Caki2 (cell line): Measurements from ENCODE around the gene ATRN. TPM values are rescaled to one million over a fixed set of nuclear protein-coding genes. Genes with fewer than 3 reads are reported as not detected.

Experiments used
- DNase-seq: peaks from one replicate; pipeline ENCODE4 v3.0.0-alpha.2; 2015; ENCODE audit warnings: low read depth
- in situ Hi-C: cut with HindIII; loops from 2 replicates; pipeline ENCODE4 v1.10.0; 2016; ENCODE audit warnings: low sequenced_read_pairs, low pct_unique_long_range_greater_than_20kb, mixed read lengths
- total RNA-seq: library from RNA; depleted of rRNA; stranded (reverse); fragments of >200 nt; shearing (Covaris generic); gene quantifications from 2 replicates; pipeline ENCODE4 v1.2.3, GENCODE V29; 2014; ENCODE audit warnings: low replicate concordance; rRNA removed

Gene ATRN
- total RNA-seq, 1 experiment from 2014 or later: 15.3 TPM

DNA sequence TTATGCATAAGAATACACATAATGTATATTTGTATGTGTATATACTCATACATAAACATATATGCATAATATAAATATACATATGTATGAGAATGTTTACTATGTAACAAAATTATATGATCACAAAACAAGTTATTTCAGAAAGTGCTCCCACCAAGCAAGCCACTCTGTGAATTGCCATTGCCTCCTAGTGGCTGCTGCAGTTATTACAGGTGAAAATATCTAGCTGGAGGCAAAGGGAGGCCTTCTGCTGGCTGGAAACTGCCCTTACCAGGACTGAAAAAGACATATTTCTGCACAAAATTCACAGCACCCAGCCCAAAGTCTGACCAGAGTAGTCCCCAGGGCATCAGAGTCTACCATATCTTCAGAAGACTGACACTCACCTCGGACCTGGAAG, 225.4 kb downstream of the ATRN start:
- in situ Hi-C loops: no loop called here
- no peak for DNase-seq

DNA sequence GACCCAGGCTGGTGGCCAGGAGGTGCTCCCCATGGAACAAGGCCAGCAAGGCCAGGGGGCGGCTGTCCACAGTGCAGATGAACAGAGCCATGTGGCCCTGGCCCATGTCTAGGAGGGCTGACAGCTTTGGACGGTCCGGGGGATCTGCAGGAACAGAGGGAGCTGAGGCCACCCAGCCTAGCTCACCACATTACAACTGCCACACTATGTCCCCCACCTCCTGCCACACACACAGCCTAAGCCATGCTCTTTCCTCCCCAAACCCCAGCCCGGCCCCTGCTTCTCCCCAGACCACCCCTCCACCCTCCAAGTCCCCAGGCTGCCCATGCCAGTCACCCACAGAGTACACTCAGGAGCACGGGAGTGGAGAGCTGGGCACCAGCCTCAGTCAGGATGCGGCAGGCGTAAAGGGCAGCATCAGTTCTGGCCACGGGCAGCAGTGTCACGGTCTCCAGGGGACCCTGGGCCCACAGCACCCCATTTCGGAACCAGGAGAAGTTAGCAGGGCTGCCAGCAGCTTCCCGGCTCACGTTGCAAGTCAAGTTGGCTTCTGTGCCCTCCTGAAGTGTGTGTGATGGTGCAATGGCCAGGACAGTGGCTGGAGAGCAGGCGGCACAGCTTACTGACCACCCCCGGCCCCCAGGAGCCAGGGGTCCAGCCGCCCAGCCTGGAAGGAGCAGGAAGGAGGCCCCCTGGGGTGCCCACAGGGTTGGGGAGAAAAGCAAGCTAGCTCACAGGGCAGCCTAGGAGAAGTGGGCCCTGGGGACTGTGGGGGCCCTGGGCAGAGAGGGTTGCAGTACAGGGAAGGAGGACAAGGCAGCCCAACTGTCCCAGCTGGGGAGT, 226.1 kb downstream of the ATRN start:
- in situ Hi-C loops: no loop called here
- no peak for DNase-seq

- in situ Hi-C loops: no loop called here
- DNase-seq: no peak
These were observed 226.9 kb downstream of the ATRN start for GRCh38 chr20:3697588-3698305.

DNA sequence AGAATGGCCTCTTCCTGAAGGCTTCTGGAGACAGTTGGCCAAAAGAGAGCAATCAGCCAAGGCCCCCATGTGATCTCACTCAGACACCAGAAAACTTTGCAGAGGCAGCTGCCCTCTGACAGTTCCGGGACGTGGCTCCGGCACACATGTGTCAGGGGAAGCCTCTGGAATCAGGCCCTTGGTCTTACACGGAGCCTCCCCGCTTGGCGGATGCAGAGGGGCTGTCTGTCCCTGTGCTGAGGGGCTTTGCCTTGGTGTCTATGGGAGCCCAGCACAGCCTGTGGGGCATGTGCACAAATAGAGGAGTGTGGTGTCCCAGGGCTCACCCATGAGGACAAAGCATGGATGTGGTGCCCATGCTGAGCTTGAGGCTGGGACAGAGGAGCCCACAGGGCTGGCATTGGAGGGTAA, 227.8 kb downstream of the ATRN start:
- in situ Hi-C loops: no loop called here
- DNase-seq: no peak

GRCh38 chr20:3699037-3699436, 228.2 kb downstream of the ATRN start:
- DNase-seq: no peak
- in situ Hi-C loops: no loop called here

Other genes with a start within 250 kb of the ATRN start
- 0.17 and 2.1 TPM in 2 replicates for gene SLC4A11, start 231.8 kb upstream of the ATRN start, total RNA-seq
- 5.7 and 6.1 TPM in 2 replicates for gene DNAAF9, start 63.3 kb upstream of the ATRN start, total RNA-seq
- gene GFRA4, start 192.4 kb downstream of the ATRN start, total RNA-seq: not detected in 2 replicates
- gene ADAM33, start 211.0 kb downstream of the ATRN start, total RNA-seq: not detected in 2 replicates
- not detected in 2 replicates for gene SIGLEC1, start 241.6 kb downstream of the ATRN start, total RNA-seq